Heart left ventricle (tissue), 16 donors: Measurements from ENCODE around the gene STK4. TPM values are rescaled to one million over a fixed set of nuclear protein-coding genes. Genes with fewer than 3 reads are reported as not detected.

Source experiments
- ATAC-seq, 4 donors: fragments of 200-7000 bp; cut with Tn5 transposase; one replicate each; pipeline ENCODE4 v1.9.1; 2020 to 2022; ENCODE audit warnings: moderate library complexity in 4 of 4, mild to moderate bottlenecking in 3 of 4, moderate number of reproducible peaks in 1 of 4
- DNase-seq, 5 donors: peaks; one replicate each; pipeline ENCODE4 v3.0.0-alpha.2; 2020
- H3K27ac ChIP-seq, 12 donors: fragments of 200-600 bp; sonication (generic) in 4 of 12; one replicate each; pipeline versions ENCODE4 v1.5.0 to v1.8.0; 2016 to 2022; ENCODE audit warnings: mild to moderate bottlenecking in 2 of 12
- H3K27me3 ChIP-seq, 9 donors: fragments of 200-600 bp; sonication (generic) in 2 of 9; one replicate each; pipeline versions ENCODE4 v1.5.1 to v1.8.0; 2016 to 2022; ENCODE audit warnings: mild to moderate bottlenecking in 3 of 9
- H3K36me3 ChIP-seq, 9 donors: fragments of 200-600 bp; sonication (generic) in 2 of 9; one replicate each; pipeline versions ENCODE4 v1.5.0 to v1.8.0; 2018 to 2022; ENCODE audit warnings: mild to moderate bottlenecking in 2 of 9
- H3K4me1 ChIP-seq, 12 donors: fragments of 200-600 bp; sonication (generic) in 4 of 12; one replicate each; pipeline versions ENCODE4 v1.5.0 to v1.8.0; 2016 to 2022; ENCODE audit warnings: mild to moderate bottlenecking in 3 of 12
- H3K4me3 ChIP-seq, 12 donors: fragments of 200-600 bp; sonication (generic) in 4 of 12; one replicate each; pipeline versions ENCODE4 v1.5.0 to v1.8.0; 2017 to 2022; ENCODE audit warnings: mild to moderate bottlenecking in 9 of 12, moderate library complexity in 4 of 12
- H3K9me3 ChIP-seq, 12 donors: fragments of 200-600 bp; sonication (generic) in 4 of 12; one replicate each; pipeline versions ENCODE4 v1.5.0 to v1.8.0; 2016 to 2022; ENCODE audit warnings: mild to moderate bottlenecking in 1 of 12
- POLR2A ChIP-seq, 2 donors: fragments of 450-650 bp; IDR thresholded peaks; one replicate each; pipeline ENCODE4 v1.6.1; 2017; ENCODE audit warnings: antibody characterized with exemption in 2 of 2, mild to moderate bottlenecking in 2 of 2, moderate library complexity in 2 of 2
- WGBS, 4 donors: extraction: QIAGEN DNeasy Blood & Tissue Kit in 2 of 4; methylation state at CpG; one replicate each; pipeline versions ENCODE4 v1.1.5 to v1.1.7; 2013 to 2018; 5-methylcytosine and 5-hydroxymethylcytosine counted together
- intact Hi-C, 10 donors: fragments of 100-400 bp; cut with DNase I; formaldehyde crosslinking; loops; one replicate each; pipeline versions ENCODE4 v1.11.1 to v1.14.2; 2022
- polyA plus RNA-seq, 2 donors: library from polyadenylated mRNA; stranded (reverse); fragments of 200-250 nt; gene quantifications; one replicate each; pipeline ENCODE4 v1.2.3, GENCODE V29; 2013
- total RNA-seq, 9 donors: library from RNA; depleted of rRNA in 2 of 9; stranded (reverse); fragments of >200 nt in 2 of 9; fragmentation: NEBNext Ultra II Directional in 3 of 9; extraction: Animal tissue kit (Norgen Biotek cat#: 25700) in 3 of 9; gene quantifications; one replicate each; pipeline versions ENCODE4 v1.1.0 to v1.2.4, GENCODE V29; 2016 to 2023
- TF ChIP-seq, protein P1 (sequence below), 12 donors: fragments of 200-600 bp; sonication (generic) in 4 of 12; IDR thresholded peaks; one replicate each; pipeline versions ENCODE4 v1.5.0 to v1.8.0; 2018 to 2022; ENCODE audit warnings: antibody characterized with exemption in 12 of 12, mild to moderate bottlenecking in 5 of 12
- donor health status: ischemic (EF 13 %, LVEDD 7.1; RV severe dilation, severe dysfunction).
- donor health status: healthy with polysubstance abuse.
- donor health status: DM: no; HTN: yes; CAD: no.
- donor health status: DM: no; HTN: no; CAD: no.
- donor health status: ischemic (EF 25% LVEDD 6.9; RV normal size, moderate dysfunction).
- donor health status: ischemic (EF 25% LVEDD 5.7; RV mildly dilated, moderate dysfunction).
- donor health status: healthy.
- donor health status: DM: yes; HTN: yes; CAD: no.
- donor health status: ischemic (EF 35%, LVEDD 5.7; RV mildly dilated, moderate dysfunction).
- donor health status: nonischemic (EF 11% LVEDD 7.7; RV severe dilation, severe dysfunction).
- donor health status: DM: yes; HTN: yes; CAD: no.
- donor health status: PGD.
- donor health status: ischemic (EF 29% LVEDD 5.4; RV normal size, mild dysfunction).
- donor health status: nonischemic (EF 23%, LVEDD 6.1; RV moderate dilation, normal function).

STK4 gene
- total and polyA plus RNA-seq, 11 donors, result 3.2 to 25.3 (median 9.3) TPM

DNA sequence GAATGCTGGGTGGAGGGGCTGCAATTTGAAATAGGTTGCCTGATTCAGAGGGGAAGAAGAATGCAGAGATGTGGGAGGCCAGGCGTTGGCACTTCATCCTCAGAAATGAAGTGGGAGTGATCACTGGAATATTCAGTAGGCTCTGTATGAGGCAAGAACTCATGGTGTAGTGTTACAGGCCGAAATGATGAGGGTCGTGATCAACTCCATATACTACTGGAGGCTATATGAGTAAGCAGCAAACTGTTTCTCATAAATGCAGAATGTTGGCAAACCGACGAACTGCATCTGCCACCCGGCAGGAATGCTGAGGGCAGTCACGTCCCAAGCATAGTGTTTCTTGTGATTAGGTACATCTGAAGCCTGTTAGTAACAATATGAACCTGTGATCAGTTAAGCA lies 121.9 kb downstream of the STK4 start:
- Histone ChIP-seq H3K4me3 (no peak overlapping the region), H3K27ac (no peak overlapping the region), H3K36me3 (no peaks in the 10 kb centered on the region), H3K27me3 (no peaks in the 10 kb centered on the region), H3K4me1 (no peaks in the 10 kb centered on the region), H3K9me3 (peaks cover 0 to 2% (median 0%) of the 10 kb centered on the region in 12 donors)
- 80 to 92% (median 85%) methylated on average over 7 of the region's 7 CpGs for WGBS, 4 donors
- no peak for TF ChIP-seq POLR2A (IDR thresholded peaks at IDR 0.05)
- TF ChIP-seq, protein P1, sequence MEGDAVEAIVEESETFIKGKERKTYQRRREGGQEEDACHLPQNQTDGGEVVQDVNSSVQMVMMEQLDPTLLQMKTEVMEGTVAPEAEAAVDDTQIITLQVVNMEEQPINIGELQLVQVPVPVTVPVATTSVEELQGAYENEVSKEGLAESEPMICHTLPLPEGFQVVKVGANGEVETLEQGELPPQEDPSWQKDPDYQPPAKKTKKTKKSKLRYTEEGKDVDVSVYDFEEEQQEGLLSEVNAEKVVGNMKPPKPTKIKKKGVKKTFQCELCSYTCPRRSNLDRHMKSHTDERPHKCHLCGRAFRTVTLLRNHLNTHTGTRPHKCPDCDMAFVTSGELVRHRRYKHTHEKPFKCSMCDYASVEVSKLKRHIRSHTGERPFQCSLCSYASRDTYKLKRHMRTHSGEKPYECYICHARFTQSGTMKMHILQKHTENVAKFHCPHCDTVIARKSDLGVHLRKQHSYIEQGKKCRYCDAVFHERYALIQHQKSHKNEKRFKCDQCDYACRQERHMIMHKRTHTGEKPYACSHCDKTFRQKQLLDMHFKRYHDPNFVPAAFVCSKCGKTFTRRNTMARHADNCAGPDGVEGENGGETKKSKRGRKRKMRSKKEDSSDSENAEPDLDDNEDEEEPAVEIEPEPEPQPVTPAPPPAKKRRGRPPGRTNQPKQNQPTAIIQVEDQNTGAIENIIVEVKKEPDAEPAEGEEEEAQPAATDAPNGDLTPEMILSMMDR (IDR thresholded peaks at IDR 0.05), result no peak
- intact Hi-C loops, result no loop called here
- DNase-seq (no peak), ATAC-seq (no peak)

DNA sequence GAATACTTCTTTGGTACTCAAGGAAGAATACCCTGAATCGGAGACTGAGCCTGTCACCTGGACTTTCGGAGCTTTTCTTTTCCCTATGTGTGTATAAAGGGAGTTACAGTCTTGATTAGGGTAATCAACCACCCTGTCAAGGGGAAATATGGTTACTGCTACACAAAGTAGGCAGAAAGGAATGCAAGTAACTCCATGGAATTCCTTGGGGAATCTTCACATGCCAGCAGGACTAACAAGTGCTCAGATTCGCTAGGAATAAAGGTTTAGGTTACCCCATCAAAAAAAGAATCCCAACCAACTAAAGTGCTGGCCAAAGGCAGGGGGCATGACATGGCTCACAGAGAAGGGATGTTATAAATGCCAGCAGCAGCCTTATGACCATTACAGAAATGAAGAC lies 124.2 kb downstream of the STK4 start:
- Histone ChIP-seq H3K36me3 (no peaks in the 10 kb centered on the region), H3K27ac (no peak overlapping the region), H3K27me3 (no peaks in the 10 kb centered on the region), H3K9me3 (no peaks in the 10 kb centered on the region), H3K4me1 (peaks cover 0 to 2% (median 0%) of the 10 kb centered on the region in 12 donors), H3K4me3 (no peak overlapping the region)
- no peak for DNase-seq
- 93 to 97% (median 95%) methylated on average over 3 of the region's 3 CpGs for WGBS, 4 donors
- ATAC-seq, result no peak
- intact Hi-C loops, result loop anchor here in 3 of 10 donors (5.0 to 10.0 kb wide), 2 partner anchors 78 to 204 kb away; no protein-coding TSS in a partner anchor
- TF ChIP-seq, protein P1 (IDR thresholded peaks at IDR 0.05), result no peak
- TF ChIP-seq POLR2A (IDR thresholded peaks at IDR 0.05), result no peak

DNA sequence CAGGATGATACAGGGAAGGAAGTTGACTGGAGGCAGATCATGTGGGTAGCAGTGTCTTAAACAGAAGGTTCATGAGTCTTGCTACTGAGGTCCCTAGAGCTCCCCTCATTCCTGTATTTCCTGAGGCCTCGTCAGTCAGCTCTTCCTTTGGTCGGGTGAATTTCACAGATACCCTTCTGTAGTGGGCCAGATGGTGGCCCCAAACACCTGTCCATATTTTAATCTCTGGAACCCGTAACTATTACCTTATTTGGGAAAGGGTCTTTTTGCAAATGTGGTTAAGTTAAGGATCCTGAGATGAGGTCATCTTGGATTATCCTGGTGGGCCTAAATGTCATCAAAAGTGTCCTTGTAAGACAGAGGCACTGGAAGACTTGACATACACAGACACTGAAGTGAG lies 125.1 kb downstream of the STK4 start:
- intact Hi-C loops, result loop anchor here in 3 of 10 donors (5.0 to 10.0 kb wide), 2 partner anchors 79 to 203 kb away; no protein-coding TSS in a partner anchor
- no peaks in the 10 kb centered on the region for H3K9me3 ChIP-seq
- H3K4me3 ChIP-seq, result no peak overlapping the region
- ATAC-seq (no peak), DNase-seq (no peak)
- no peak for TF ChIP-seq POLR2A (IDR thresholded peaks at IDR 0.05)
- TF ChIP-seq, protein P1 (IDR thresholded peaks at IDR 0.05), result no peak
- H3K27ac ChIP-seq, result no peak overlapping the region
- peaks cover 0 to 8% (median 4%) of the 10 kb centered on the region in 9 donors for H3K27me3 ChIP-seq
- peaks cover 0 to 5% (median 0%) of the 10 kb centered on the region in 12 donors for H3K4me1 ChIP-seq
- H3K36me3 ChIP-seq, result no peaks in the 10 kb centered on the region
- 73 to 92% (median 77%) methylated on average over 3 of the region's 3 CpGs for WGBS, 4 donors

DNA sequence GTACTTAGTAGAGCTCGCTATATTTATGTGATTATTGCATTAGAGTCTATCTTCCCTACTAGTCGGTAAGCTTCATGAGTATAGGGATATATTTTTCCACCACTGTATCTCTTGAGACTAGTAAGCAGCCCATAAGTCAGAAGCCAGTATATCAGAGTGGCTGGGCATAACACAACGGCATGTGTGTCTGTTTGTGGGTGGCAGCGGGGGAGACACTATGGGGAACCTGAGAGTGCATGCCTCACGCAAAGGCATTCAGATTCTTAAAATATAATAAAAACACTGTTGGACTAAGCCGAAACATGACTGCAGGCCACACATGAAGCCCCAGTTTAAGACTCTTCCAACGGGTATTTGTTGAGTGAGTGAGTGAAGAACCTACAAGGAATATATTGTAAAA lies 126.6 kb downstream of the STK4 start:
- DNase-seq, result no peak
- H3K36me3 ChIP-seq, result no peaks in the 10 kb centered on the region
- 87 to 94% (median 89%) methylated on average over 7 of the region's 7 CpGs for WGBS, 4 donors
- H3K27me3 ChIP-seq, result peaks cover 8 to 23% (median 19%) of the 10 kb centered on the region in 9 donors
- intact Hi-C loops, result loop anchor here in 3 of 10 donors (5.0 to 10.0 kb wide), 2 partner anchors 81 to 202 kb away; no protein-coding TSS in a partner anchor
- no peak for ATAC-seq
- no peak for TF ChIP-seq POLR2A (IDR thresholded peaks at IDR 0.05)
- TF ChIP-seq, protein P1 (IDR thresholded peaks at IDR 0.05), result no peak
- H3K27ac ChIP-seq, result no peak overlapping the region
- H3K9me3 ChIP-seq, result no peaks in the 10 kb centered on the region
- H3K4me3 ChIP-seq, result no peak overlapping the region
- peaks cover 0 to 10% (median 2%) of the 10 kb centered on the region in 12 donors for H3K4me1 ChIP-seq
